GM19238 (cell line): Measurements from ENCODE around the gene CDC23.
"Not testable (repeated sequence)": the region's sequence is repeated elsewhere in the genome, so short reads cannot be mapped to it uniquely, and the experiment has no call there.

Source experiments
- DNase-seq: peaks from one replicate; pipeline ENCODE4 v3.0.0; 2011; ENCODE audit warnings: low spot score; ENCODE audit not compliant: insufficient read length

The CDC23 gene, protein sequence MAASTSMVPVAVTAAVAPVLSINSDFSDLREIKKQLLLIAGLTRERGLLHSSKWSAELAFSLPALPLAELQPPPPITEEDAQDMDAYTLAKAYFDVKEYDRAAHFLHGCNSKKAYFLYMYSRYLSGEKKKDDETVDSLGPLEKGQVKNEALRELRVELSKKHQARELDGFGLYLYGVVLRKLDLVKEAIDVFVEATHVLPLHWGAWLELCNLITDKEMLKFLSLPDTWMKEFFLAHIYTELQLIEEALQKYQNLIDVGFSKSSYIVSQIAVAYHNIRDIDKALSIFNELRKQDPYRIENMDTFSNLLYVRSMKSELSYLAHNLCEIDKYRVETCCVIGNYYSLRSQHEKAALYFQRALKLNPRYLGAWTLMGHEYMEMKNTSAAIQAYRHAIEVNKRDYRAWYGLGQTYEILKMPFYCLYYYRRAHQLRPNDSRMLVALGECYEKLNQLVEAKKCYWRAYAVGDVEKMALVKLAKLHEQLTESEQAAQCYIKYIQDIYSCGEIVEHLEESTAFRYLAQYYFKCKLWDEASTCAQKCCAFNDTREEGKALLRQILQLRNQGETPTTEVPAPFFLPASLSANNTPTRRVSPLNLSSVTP

DNA sequence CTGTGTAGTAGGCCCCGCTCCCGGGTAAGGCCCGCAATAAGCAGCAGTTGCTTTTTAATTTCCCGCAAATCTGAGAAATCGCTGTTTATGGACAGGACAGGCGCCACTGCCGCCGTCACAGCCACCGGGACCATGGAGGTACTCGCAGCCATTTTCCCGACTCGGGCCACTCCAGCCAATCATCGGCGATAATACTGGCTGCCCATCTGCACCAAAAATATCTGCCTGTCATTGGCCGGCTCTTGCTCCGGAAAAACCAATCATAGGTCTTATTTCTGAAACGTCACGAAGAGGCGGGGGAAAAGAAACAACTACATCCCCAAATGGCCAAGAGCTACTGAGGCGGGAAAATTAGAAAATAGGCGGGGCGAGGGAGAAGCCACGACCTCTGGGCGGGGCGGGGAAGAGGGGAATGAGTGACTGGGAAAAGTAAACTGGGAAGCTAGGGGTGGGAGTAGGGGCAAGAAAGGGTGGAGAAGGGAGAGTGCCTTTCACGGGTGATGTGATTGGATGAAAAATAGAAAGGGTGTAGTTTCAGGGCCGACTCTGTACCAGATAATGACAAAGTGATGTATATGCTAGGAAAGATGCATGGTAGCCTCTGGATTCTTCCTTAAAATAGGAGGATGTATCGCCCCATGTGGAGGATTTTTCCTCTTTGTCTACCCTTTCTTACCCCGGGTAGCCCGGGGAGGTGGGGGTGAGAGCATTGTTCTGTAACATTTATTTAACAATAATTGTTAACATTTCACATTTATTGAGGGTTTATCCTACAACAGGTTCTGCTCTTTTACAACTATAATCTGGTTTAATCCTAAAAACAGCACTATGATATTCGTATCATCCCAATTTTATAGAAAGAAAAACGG lies at the start of gene CDC23:
TSS of gene CDC23 (minus strand) at position 163 of the 869 bp plus-strand sequence. CDS start at position 152, 11 bp downstream.
- DNase-seq = peak; percentile 92

DNA sequence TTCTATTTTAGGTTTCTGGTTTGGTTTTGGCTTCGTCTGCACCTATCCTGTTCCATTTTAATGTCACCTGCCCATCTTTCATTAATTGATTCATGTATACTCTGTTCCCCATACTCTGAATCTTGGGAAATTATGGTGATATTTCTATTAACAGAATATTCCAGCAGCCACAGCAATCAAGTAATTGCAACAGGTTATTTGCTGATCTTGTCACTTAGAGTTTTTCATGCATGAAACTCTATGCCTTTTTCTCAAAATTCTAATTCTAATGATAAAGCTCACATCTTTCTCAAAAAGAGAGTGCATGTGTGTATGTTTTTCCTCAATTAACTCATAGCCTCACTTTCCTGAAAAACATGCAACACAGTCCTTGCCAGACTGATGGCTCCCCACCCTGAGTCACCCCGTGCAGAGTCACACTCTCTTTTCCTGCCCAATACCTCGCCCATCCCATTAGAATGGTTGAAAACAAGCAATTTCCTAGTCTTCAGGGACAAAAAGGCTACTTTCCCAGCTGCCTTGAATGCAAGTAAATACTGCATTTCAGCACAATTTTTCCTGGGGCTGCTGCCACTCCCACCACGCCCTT lies 45.7 kb upstream of the CDC23 start:
- DNase-seq = no peak

DNA sequence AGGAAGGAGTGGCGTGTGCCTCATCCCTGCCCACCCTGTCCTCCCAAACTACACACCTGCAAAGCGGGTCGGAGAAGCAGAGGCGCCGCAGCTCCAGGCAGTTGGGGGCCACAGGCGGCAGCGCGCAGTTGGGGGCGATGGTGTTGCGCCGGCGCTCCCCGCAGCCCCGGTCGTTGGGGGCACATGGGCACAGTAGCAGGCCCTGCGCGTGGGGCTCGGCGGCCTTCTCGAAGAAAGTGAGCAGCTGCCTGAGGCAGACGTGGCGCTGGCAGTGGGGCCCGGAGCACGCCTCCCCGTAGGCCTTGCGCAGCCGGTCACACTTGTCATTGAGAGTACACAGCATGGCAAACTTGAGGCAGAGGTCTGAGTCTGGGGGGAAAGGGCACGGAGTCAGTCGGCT lies 44.5 kb upstream of the CDC23 start:
- DNase-seq = no peak

DNA sequence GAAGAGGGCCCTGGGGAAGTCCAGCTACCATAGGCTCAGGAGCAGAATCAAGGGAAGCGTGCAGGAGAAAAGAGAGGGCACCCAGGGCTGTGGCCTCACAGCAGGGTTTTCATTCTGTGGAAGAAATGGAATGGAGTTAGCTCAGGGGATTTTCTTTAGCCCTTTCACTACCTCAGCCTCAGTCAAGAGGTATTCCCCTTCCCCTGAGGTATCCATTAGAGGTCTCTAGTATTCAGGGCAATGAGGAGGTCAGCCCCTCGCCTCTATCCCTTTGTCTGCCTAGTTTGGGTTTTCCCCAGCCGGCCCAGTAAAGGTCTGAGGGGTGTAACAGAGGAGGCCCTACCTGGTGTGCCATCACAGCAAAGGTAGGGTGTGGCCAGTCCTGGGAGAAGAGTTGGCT lies 39.8 kb upstream of the CDC23 start:
- no peak for DNase-seq

GRCh38 chr5:138247800-138248199 lies 34.7 kb upstream of the CDC23 start:
- DNase-seq = not testable (repeated sequence)

DNA sequence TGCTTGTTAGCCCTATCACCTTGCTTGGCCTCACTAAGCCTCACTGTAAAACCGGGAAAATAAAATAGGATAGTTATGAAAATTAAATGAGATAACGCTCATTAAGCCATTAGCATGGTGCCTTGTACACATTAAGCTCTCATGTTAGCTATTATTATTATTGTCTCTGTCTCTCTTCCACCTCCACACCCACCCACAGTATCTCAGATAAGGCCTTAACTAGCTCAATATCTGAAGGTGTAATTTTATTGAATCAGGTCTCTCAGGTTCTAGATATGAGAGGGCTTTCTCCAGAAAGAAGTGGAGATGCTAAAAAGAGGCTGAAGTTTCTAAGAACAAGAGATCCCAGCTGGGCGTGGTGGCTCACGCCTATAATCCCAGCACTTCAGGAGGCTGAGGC lies 33.7 kb upstream of the CDC23 start:
- no peak for DNase-seq

DNA sequence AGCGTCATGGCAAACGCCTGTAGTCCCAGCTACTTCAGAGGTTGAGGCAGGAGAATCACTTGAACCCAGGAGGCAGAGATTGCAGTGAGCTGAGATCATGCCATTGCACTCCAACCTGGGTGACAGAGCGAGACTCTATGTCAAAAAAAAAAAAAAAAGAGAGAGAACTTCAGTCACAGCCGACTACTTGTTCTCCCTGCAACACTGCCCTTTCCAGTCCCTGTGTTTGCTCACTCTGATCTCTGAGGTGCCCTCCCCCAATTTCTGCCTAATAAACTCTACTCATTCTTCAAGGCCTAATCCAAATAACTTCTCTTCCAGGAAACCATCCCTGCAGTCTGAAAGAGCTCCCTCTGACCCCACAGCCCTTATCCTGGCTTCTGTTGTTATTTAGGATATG lies 33.2 kb upstream of the CDC23 start:
- no peak for DNase-seq

DNA sequence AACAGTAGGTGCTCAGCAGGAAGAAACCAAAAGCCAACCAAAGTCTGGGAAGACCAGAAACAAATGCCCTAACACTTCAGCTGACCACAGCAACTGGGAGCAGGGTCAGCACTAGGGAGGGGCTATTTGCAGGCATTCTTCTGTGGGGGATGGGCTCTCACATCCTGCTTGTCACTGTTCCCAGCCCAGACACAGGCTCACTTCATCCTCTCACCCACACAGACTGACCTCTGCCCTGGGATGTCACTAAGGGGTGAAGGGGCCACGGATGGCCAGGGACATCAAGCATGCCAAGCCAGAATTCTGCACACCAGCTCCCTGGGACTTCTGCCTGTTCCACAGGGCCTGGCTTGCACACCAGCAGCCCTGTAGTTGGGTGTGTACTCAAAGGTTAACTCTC lies 32.6 kb upstream of the CDC23 start:
- DNase-seq = no peak

- DNase-seq = no peak
These were observed 30.7 kb upstream of the CDC23 start for GRCh38 chr5:138243794-138244193.

DNA sequence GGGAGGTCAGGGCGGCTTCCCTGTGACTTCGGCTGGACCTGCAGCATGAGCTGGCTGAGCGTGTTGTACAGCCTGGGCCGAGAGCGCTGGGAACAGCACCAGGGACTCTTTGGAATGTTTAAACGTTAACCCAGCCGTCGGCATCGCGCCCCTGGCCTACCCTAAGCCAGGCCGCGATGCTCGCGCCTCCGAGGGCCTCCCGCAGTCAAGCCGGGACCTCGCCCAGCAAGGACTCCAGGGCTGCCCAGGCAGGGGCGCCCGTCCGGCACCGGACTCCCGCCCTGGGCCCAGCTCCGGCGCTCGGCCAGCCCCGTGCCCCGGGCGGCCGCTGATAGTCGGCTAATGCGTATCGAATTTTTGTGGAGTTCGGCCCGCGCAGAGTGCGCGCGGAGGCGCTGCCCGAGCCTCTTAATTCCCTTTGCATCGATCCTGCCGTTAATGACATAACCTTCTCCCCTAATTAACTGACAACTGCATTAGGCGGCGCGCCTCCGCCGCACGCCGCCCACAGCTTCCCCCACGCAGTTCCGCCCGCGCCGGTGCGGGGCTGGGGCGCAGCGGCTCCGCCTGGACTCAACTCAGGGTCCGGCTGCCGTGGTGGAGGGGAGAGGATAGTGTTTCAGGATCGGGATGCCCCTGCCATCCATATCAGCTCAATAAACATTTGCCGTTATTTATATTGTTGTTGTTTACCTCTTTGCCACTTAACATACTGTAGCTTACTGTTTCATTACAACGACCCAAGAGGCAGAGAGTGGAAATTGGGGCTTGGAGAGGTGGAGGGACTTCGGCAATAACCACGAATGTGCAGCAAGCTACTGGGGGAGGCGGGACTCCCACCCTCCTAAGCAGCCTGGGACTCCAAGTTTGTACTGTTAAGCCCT lies 28.8 kb upstream of the CDC23 start:
- DNase-seq = no peak

GRCh38 chr5:138240650-138241385 lies 27.7 kb upstream of the CDC23 start:
- DNase-seq = no peak

DNA sequence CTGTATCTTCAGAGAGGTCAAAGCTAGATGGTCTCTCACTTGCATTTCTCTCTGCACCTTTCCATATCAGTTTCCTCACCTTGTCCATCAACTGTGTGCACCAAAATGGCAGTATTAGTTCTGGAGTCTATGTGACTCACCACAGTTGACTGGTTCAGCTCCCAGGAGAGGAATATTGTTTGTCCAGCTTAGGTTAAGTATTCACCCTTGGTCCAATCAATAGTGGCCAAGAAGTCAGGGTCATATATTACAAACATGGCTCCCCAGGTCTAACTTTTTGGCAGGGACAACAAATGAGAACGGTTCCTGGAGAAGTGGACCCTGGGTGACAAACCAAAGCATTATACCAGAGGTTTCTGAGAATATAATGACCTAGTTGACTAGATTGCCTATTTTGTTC lies 24.9 kb upstream of the CDC23 start:
- DNase-seq = no peak

DNA sequence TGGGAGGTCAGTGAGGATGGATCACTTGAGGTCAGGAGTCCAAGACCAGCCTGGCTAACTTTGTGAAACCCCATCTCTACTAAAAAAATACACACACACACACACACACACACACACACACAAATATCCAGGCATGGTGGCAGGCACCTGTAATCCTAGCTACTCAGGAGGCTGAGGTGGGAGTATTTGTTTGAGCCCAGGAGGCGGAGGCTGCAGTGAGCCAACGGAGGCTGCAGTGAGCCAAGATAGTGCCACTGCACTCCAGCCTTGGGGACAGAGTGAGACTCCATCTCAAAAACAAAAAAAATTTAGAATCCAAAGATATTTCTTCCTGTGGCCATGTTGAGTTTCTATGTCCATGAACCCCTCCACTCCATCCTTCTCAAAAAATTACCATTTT lies 21.5 kb upstream of the CDC23 start:
- DNase-seq = no peak

DNA sequence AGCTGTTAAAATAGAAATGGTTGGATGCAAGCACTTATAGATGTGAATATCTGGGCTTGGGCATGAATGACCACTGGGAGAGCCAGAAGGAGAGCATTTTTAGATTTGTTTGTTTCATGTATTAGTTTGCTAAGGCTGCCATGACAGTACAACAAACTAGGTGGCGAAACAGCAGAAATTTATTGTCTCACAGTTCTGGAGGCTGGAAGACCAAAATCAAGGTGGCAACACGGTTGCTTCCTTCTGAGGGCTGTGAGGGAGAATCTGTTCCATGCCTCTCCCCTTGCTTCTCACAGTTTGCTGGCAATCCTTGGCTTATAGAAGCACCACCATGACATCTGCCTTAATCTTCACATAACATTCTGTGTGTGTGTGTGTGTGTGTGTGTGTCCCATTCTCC lies 20.2 kb upstream of the CDC23 start:
- DNase-seq = no peak

GRCh38 chr5:138230981-138231589 lies 18.0 kb upstream of the CDC23 start:
- no peak for DNase-seq

DNA sequence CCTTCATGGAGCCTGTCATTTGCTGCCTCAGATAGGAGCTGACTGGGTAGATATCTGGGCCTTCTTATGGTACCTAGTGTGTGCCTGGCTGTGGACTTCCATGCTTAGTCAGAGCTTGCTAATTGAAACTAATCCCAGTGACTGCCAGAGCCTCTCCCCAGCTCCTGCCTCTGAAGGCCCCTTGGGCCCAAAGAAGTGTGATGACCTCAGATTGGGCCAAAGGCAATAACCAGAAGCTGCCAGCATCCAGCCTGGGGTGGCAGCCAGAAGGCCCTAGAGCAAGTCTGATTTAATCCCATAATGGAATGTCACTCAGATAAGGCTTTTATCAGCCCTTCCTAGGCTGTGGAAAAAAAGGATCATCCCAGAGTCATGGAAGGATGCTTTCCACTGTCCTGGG lies 17.1 kb upstream of the CDC23 start:
- no peak for DNase-seq

GRCh38 chr5:138229387-138229786 lies 16.3 kb upstream of the CDC23 start:
- DNase-seq = no peak

DNA sequence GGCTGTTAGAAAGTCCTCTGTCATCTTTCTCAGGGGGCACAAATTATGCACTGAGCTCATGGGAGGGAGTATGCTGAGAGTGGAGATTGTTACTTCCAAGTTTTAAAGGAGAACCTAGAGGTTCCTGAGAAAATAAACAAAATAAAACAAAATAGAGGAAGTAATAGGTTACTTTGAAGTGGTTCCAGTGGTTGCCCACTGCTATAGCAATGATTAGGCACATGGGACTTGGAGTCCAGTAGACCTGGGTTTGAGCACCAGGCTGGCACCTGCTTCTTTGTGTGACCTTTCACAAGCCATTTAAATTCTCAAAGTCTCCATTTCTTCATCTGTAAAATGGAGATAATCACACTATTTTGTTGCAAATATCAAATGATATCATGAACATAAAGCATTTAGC lies 13.8 kb upstream of the CDC23 start:
- no peak for DNase-seq

GRCh38 chr5:138224712-138225111 lies 11.6 kb upstream of the CDC23 start:
- no peak for DNase-seq

DNA sequence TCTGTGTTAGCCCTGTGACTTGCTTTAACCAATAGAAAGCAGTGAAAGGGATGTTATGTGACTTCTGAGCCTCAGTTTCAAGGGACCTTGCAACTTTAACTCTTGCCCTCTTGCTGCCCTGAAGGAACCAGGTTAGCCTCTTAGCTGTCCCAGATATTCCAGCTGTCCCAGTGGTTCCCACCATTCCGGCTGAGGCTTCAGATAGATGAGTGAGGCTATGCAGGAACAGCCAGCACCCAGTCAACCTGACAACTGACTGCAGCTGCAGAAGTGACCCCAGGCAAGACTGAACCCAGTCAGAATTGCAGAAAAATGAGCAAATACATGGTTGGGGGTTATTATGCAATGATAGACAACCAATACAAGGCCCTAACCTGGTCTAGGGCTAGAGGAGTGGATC lies 10.4 kb upstream of the CDC23 start:
- no peak for DNase-seq
